Mesothelial cell of epicardium (in vitro differentiated cells): ENCODE results near the gene SLIT3. TPM values are rescaled to one million over a fixed set of nuclear protein-coding genes. Genes with fewer than 3 reads are reported as not detected.

Experiments
- DNase-seq, 2 experiments: peaks; one replicate each; pipeline ENCODE4 v3.0.0; 2021; ENCODE audit warnings: low spot score in 2 of 2; ENCODE audit not compliant: unreplicated experiment in 2 of 2
- H3K27ac Mint-ChIP-seq: 2 replicates; pipeline ENCODE4 v1.8.0; 2021; ENCODE audit warnings: mixed read lengths
- H3K27me3 Mint-ChIP-seq: 2 replicates; pipeline ENCODE4 v1.8.0; 2021; ENCODE audit warnings: low read depth, mixed read lengths
- H3K36me3 Mint-ChIP-seq: 2 replicates; pipeline ENCODE4 v1.8.0; 2021; ENCODE audit warnings: mixed read lengths
- H3K4me1 Mint-ChIP-seq: 2 replicates; pipeline ENCODE4 v1.8.0; 2021; ENCODE audit warnings: mixed read lengths
- H3K4me3 Mint-ChIP-seq: 2 replicates; pipeline ENCODE4 v1.8.0; 2021; ENCODE audit warnings: mild to moderate bottlenecking, moderate library complexity, mixed read lengths
- H3K9me3 Mint-ChIP-seq: 2 replicates; pipeline ENCODE4 v1.8.0; 2021; ENCODE audit warnings: mixed read lengths
- total RNA-seq: library from RNA; stranded (reverse); gene quantifications from 3 replicates; pipeline ENCODE4 v1.2.1, GENCODE V29; 2021
- TF ChIP-seq, protein P1 (sequence below): fragments of 200-600 bp; sonication (generic); IDR thresholded peaks from one replicate; pipeline ENCODE4 v1.5.0; 2021; ENCODE audit warnings: antibody characterized with exemption; ENCODE audit not compliant: unreplicated experiment

SLIT3 gene
- total RNA-seq, 1 donor from 2014 or later = 65.1 TPM

DNA sequence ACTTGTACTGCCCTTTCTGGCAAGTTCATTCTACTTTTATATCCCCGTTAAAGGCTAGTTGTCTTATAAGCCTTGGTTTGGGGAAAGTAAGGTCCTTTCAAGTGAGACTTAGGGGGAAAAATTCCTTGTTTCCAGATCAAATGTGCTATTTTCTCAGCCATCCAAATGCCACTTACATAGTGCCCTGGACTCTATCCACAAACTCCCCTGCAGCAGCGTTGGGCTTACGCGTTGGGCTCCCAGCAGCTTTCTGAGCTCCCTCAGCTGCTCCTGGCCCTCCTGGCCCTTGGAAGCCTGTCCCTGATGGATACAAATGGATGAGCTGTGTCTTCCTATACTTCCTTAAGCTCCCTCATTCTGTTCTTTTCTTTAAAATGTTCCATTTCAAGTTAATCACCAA lies 442.6 kb downstream of the SLIT3 start:
- Mint-ChIP-seq H3K27me3 (peaks cover 54% of the 10 kb centered on the region), H3K9me3 (peaks cover 4% of the 10 kb centered on the region), H3K4me3 (no peak overlapping the region), H3K4me1 (peaks cover 3% of the 10 kb centered on the region), H3K36me3 (peaks cover 3% of the 10 kb centered on the region), H3K27ac (no peak overlapping the region)
- no peak for DNase-seq
- TF ChIP-seq, protein P1, sequence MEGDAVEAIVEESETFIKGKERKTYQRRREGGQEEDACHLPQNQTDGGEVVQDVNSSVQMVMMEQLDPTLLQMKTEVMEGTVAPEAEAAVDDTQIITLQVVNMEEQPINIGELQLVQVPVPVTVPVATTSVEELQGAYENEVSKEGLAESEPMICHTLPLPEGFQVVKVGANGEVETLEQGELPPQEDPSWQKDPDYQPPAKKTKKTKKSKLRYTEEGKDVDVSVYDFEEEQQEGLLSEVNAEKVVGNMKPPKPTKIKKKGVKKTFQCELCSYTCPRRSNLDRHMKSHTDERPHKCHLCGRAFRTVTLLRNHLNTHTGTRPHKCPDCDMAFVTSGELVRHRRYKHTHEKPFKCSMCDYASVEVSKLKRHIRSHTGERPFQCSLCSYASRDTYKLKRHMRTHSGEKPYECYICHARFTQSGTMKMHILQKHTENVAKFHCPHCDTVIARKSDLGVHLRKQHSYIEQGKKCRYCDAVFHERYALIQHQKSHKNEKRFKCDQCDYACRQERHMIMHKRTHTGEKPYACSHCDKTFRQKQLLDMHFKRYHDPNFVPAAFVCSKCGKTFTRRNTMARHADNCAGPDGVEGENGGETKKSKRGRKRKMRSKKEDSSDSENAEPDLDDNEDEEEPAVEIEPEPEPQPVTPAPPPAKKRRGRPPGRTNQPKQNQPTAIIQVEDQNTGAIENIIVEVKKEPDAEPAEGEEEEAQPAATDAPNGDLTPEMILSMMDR = no peak

DNA sequence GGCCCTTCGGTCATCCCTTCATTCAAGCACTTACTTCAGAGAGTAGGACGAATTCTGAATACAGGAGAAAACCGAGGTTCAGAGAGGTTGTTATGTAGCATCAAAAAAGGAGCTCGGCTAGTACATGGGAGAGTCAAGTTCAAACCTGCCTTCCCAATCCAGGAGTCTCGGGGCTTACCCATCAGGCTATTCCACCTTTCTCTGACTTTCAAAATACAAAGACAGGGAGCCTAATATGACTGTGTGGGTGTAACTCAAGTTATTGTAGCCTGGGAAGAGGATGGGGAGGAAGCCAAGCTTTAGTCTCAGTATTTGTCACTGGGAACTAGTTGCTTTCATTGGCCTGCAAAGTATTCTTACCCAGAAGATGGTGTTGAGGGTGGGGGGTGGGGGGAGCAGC lies 447.0 kb downstream of the SLIT3 start:
- TF ChIP-seq, protein P1 = no peak

DNA sequence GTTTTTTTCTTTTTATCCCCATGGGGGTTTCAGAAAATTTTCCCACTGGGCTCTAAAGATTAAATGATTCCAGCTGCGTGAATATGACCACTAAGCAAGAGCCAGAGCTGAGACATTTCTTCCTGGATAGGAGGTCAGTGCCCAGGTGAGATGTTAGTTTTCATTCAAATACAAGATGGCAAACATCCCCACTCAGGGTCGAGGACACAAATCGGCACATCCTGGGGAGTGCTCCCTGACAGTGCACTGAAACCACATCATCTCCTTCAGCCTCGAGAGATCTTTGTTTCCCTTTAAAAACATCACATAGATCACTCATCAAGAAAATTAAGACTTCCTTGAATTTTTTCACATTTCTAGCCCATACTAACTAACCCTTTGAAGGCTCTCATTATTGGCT lies 448.6 kb downstream of the SLIT3 start:
- Mint-ChIP-seq H3K27me3 (peaks cover 30% of the 10 kb centered on the region), H3K36me3 (peaks cover 3% of the 10 kb centered on the region), H3K27ac (peak overlapping the region; percentile 92), H3K4me1 (peaks cover 30% of the 10 kb centered on the region), H3K9me3 (peaks cover 4% of the 10 kb centered on the region), H3K4me3 (peak overlapping the region; percentile 32)
- DNase-seq = no peak
- TF ChIP-seq, protein P1 = no peak

More for the DNA sequence above, 447.0 kb downstream of the SLIT3 start:
- H3K27me3 Mint-ChIP-seq = peaks cover 38% of the 10 kb centered on the region
- H3K4me3 Mint-ChIP-seq = no peak overlapping the region
- peaks cover 4% of the 10 kb centered on the region for H3K9me3 Mint-ChIP-seq
- DNase-seq = no peak
- H3K27ac Mint-ChIP-seq = no peak overlapping the region
- peaks cover 24% of the 10 kb centered on the region for H3K4me1 Mint-ChIP-seq
- peaks cover 3% of the 10 kb centered on the region for H3K36me3 Mint-ChIP-seq

DNA sequence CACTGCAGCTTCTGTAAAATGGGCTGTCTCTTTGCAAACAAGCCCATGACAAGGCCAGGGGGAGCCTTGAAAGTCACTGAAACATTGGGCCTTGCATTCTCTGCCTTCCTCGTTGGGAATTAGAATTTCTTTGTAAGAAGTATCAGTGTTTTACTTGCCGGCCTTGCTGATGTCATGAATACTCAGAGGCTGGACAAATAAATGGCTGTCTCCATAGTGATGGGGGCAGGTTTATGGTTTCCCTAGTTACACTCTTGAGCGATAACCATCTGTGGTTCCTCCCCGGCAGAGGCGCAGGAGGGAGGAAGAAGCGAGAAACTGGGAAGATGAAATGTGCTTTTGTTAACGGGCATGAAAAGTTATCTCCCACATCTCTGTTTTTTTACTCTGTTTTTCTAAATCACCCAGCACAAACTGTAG lies 449.0 kb downstream of the SLIT3 start:
- peaks cover 30% of the 10 kb centered on the region for H3K4me1 Mint-ChIP-seq
- H3K9me3 Mint-ChIP-seq = peaks cover 4% of the 10 kb centered on the region
- H3K27ac Mint-ChIP-seq = peak overlapping the region; percentile 92
- peak overlapping the region; percentile 32 for H3K4me3 Mint-ChIP-seq
- peaks cover 29% of the 10 kb centered on the region for H3K27me3 Mint-ChIP-seq
- no peak for DNase-seq
- TF ChIP-seq, protein P1 = no peak
- H3K36me3 Mint-ChIP-seq = peaks cover 3% of the 10 kb centered on the region

DNA sequence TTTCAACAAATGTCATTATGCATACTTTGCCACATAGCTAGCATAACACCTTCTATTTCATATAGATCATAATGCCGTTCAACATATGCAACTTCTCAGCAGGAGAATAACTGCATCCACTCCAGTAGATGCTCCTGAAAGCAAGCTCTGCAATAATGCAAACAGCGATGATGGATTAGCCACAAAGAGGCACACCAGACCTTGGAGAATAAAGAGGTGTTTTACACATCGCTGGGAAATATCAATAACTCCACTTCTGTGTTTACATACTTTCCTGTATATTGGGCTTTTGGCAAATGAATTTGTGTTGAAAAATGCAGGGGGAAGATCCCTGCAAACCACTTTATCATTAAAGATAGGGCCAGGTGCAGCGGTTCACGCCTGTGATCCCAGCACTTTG lies 450.3 kb downstream of the SLIT3 start:
- Mint-ChIP-seq H3K4me3 (no peak overlapping the region), H3K36me3 (peaks cover 3% of the 10 kb centered on the region), H3K4me1 (peaks cover 32% of the 10 kb centered on the region), H3K27me3 (peaks cover 33% of the 10 kb centered on the region), H3K9me3 (peaks cover 4% of the 10 kb centered on the region), H3K27ac (no peak overlapping the region)
- TF ChIP-seq, protein P1 = no peak
- DNase-seq = no peak

DNA sequence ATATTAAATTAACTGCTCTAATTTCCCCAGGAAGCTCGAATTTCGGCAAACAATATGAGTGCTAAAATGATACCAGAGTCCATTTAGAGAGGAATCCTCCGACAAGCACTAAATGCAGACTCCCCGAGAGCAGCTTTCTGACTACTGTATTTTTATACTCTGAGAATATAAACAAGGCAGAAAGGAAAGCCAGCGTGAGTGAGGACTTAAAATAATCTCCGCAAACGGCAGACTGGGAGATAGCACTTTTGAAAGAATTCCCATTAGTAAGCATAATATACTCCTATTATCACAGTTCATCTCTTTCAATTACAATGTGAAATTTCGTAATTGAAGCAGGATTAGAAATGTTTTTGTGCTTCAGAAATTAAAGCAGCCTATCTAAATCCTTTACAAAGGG lies 452.4 kb downstream of the SLIT3 start:
- H3K4me1 Mint-ChIP-seq = peaks cover 44% of the 10 kb centered on the region
- H3K9me3 Mint-ChIP-seq = no peaks in the 10 kb centered on the region
- TF ChIP-seq, protein P1 = no peak
- H3K4me3 Mint-ChIP-seq = no peak overlapping the region
- no peak for DNase-seq
- H3K27ac Mint-ChIP-seq = no peak overlapping the region
- H3K36me3 Mint-ChIP-seq = no peaks in the 10 kb centered on the region
- H3K27me3 Mint-ChIP-seq = peaks cover 33% of the 10 kb centered on the region
